Naive thymus-derived CD4-positive, alpha-beta T cell (primary cell): Measurements from ENCODE around the gene TXNDC9. TPM values are rescaled to one million over a fixed set of nuclear protein-coding genes. Genes with fewer than 3 reads are reported as not detected.
"Not testable (repeated sequence)": the region's sequence is repeated elsewhere in the genome, so short reads cannot be mapped to it uniquely, and the experiment has no call there.

Experiments
- ATAC-seq: fragments of 150-1000 bp; cut with Tn5 transposase; 2 replicates; pipeline ENCODE4 v1.10.0; 2021; ENCODE audit warnings: mild to moderate bottlenecking, moderate library complexity
- CTCF ChIA-PET: fragments of 350-600 bp; sonication (Branson Sonifier 250); formaldehyde crosslinking; loops from one replicate; lab custom pipeline; 2021; ENCODE audit warnings: antibody characterized with exemption; lab: Charles Lee
- POLR2A ChIA-PET: fragments of 350-600 bp; sonication (Branson Sonifier 250); formaldehyde crosslinking; loops from one replicate; lab custom pipeline; 2021; ENCODE audit warnings: antibody characterized with exemption, inconsistent platforms; lab: Charles Lee
- DNase-seq, 9 donors: peaks; one replicate each; pipeline versions ENCODE4 v3.0.0 to v3.0.0-alpha.2; 2020 to 2022; ENCODE audit warnings: mixed read lengths in 1 of 9
- H3K27ac ChIP-seq: one replicate; pipeline ENCODE4 v1.7.0; 2013; ENCODE audit warnings: mild to moderate bottlenecking, low read depth, low read length, moderate library complexity
- H3K27me3 ChIP-seq, 2 donors: one replicate each; pipeline ENCODE4 v1.7.0; 2013; ENCODE audit warnings: low read length in 2 of 2, mild to moderate bottlenecking in 2 of 2, moderate library complexity in 2 of 2; ENCODE audit not compliant: control insufficient read depth in 2 of 2, insufficient read depth in 2 of 2
- H3K36me3 ChIP-seq, 3 experiments: 1 replicate in 2 of 3; 2 replicates in 1 of 3; pipeline ENCODE4 v1.7.0; 2013; ENCODE audit warnings: low read length in 3 of 3, mild to moderate bottlenecking in 3 of 3, moderate library complexity in 1 of 3; ENCODE audit not compliant: insufficient read depth in 3 of 3, control insufficient read depth in 2 of 3
- H3K4me1 ChIP-seq, 2 donors: one replicate each; pipeline ENCODE4 v1.7.0; 2013; ENCODE audit warnings: low read length in 2 of 2, mild to moderate bottlenecking in 2 of 2, moderate library complexity in 1 of 2; ENCODE audit not compliant: control insufficient read depth in 2 of 2, insufficient read depth in 2 of 2
- H3K4me3 ChIP-seq: 2 replicates; pipeline ENCODE4 v1.7.0; 2013; ENCODE audit warnings: mild to moderate bottlenecking, low read length
- H3K9me3 ChIP-seq, 3 experiments: 1 replicate in 2 of 3; 2 replicates in 1 of 3; pipeline ENCODE4 v1.7.0; 2013; ENCODE audit warnings: low read length in 3 of 3; ENCODE audit not compliant: control insufficient read depth in 2 of 3
- H3K27ac Mint-ChIP-seq, 9 donors: one replicate each; pipeline ENCODE4 v1.8.0; 2020 to 2022; ENCODE audit warnings: mixed read lengths in 9 of 9, mild to moderate bottlenecking in 8 of 9, moderate library complexity in 5 of 9, inconsistent platforms in 2 of 9
- H3K27me3 Mint-ChIP-seq, 5 donors: one replicate each; pipeline ENCODE4 v1.8.0; 2021 to 2022; ENCODE audit warnings: mixed read lengths in 5 of 5, mild to moderate bottlenecking in 1 of 5
- H3K36me3 Mint-ChIP-seq, 5 donors: one replicate each; pipeline ENCODE4 v1.8.0; 2020 to 2022; ENCODE audit warnings: mixed read lengths in 5 of 5, mild to moderate bottlenecking in 3 of 5, inconsistent platforms in 1 of 5
- H3K4me1 Mint-ChIP-seq, 7 donors: one replicate each; pipeline ENCODE4 v1.8.0; 2020 to 2022; ENCODE audit warnings: mixed read lengths in 7 of 7, mild to moderate bottlenecking in 3 of 7, inconsistent platforms in 1 of 7
- H3K4me3 Mint-ChIP-seq, 10 donors: one replicate each; pipeline ENCODE4 v1.8.0; 2020 to 2022; ENCODE audit warnings: mild to moderate bottlenecking in 10 of 10, mixed read lengths in 10 of 10, moderate library complexity in 6 of 10, inconsistent platforms in 2 of 10
- H3K9me3 Mint-ChIP-seq, 11 donors: one replicate each; pipeline ENCODE4 v1.8.0; 2020 to 2022; ENCODE audit warnings: mixed read lengths in 11 of 11, mild to moderate bottlenecking in 4 of 11, inconsistent platforms in 1 of 11, moderate library complexity in 1 of 11
- intact Hi-C, 2 donors: fragments of 100-400 bp; cut with micrococcal nuclease; formaldehyde crosslinking; loops; one replicate each; pipeline ENCODE4 v1.15.1; 2023
- polyA plus RNA-seq, 2 donors: library from polyadenylated mRNA; unstranded; fragments of 300-500 nt; fragmentation: Illumina TruSeq; gene quantifications; one replicate each; pipeline ENCODE4 v1.2.3, GENCODE V29; 2021
- total RNA-seq, 6 experiments: library from RNA in 5 of 6; stranded (reverse) in 5 of 6; gene quantifications; 1 replicate in 5 of 6; 2 replicates in 1 of 6; pipeline ENCODE4 v1.2.3 and lab custom pipeline; 2021 to 2026

TXNDC9 gene
- total and polyA plus RNA-seq, 7 experiments from 2014 or later = 7.8 to 49.3 (median 29.0) TPM

- Mint-ChIP-seq H3K4me1 (peaks cover 0 to 4% (median 0%) of the 10 kb centered on the region in 7 donors), H3K27ac (no peak overlapping the region)
- intact Hi-C loops = no loop called here
These were observed 18.8 kb downstream of the TXNDC9 start for GRCh38 chr2:99317161-99317872.

GRCh38 chr2:99301097-99301496, 35.0 kb downstream of the TXNDC9 start, which contains the start of gene LYG1:
TSS of gene LYG1 (minus strand) at chr2:99301197. CDS start at chr2:99295670, 5,527 bp downstream.
- H3K36me3 ChIP-seq = peaks cover 0 to 14% (median 0%) of the 10 kb centered on the region in 3 experiments
- H3K27me3 Mint-ChIP-seq, POLR2A ChIA-PET, H3K27me3 ChIP-seq, H3K4me3 ChIP-seq, H3K4me1 Mint-ChIP-seq, H3K27ac Mint-ChIP-seq, DNase-seq, H3K27ac ChIP-seq, H3K4me3 Mint-ChIP-seq, H3K9me3 Mint-ChIP-seq, ATAC-seq, intact Hi-C loops, H3K9me3 ChIP-seq, H3K4me1 ChIP-seq, CTCF ChIA-PET: not testable (repeated sequence)
- peaks cover 4 to 64% (median 37%) of the 10 kb centered on the region in 5 donors for H3K36me3 Mint-ChIP-seq

More at GRCh38 chr2:99317161-99317872, 18.8 kb downstream of the TXNDC9 start:
- peaks cover 0 to 8% (median 6%) of the 10 kb centered on the region in 11 donors for H3K9me3 Mint-ChIP-seq
- Histone ChIP-seq H3K27me3 (no peaks in the 10 kb centered on the region), H3K4me1 (no peaks in the 10 kb centered on the region), H3K4me3 (no peak overlapping the region), H3K9me3 (no peaks in the 10 kb centered on the region), H3K27ac (no peak overlapping the region), H3K36me3 (peaks cover 5 to 37% (median 5%) of the 10 kb centered on the region in 3 experiments)
- peaks cover 11 to 54% (median 33%) of the 10 kb centered on the region in 5 donors for H3K36me3 Mint-ChIP-seq
- ChIA-PET POLR2A (no interaction called here), CTCF (no interaction called here)
- ATAC-seq = no peak
- no peaks in the 10 kb centered on the region for H3K27me3 Mint-ChIP-seq
- H3K4me3 Mint-ChIP-seq = no peak overlapping the region
- DNase-seq = no peak

- H3K27me3 Mint-ChIP-seq = no peaks in the 10 kb centered on the region
- H3K27ac Mint-ChIP-seq = no peak overlapping the region
- no peaks in the 10 kb centered on the region for H3K4me1 ChIP-seq
- POLR2A ChIA-PET = no interaction called here
- H3K36me3 Mint-ChIP-seq = peaks cover 11 to 60% (median 32%) of the 10 kb centered on the region in 5 donors
- DNase-seq (no peak), ATAC-seq (no peak)
- peaks cover 0 to 4% (median 0%) of the 10 kb centered on the region in 11 donors for H3K9me3 Mint-ChIP-seq
- no peak overlapping the region for H3K4me3 Mint-ChIP-seq
- H3K27ac ChIP-seq = no peak overlapping the region
- H3K4me3 ChIP-seq = no peak overlapping the region
- CTCF ChIA-PET = no interaction called here
- peaks cover 0 to 14% (median 0%) of the 10 kb centered on the region in 3 experiments for H3K36me3 ChIP-seq
- intact Hi-C loops = no loop called here
- H3K4me1 Mint-ChIP-seq = no peaks in the 10 kb centered on the region
- H3K27me3 ChIP-seq = no peaks in the 10 kb centered on the region
- no peaks in the 10 kb centered on the region for H3K9me3 ChIP-seq
These were observed 36.6 kb downstream of the TXNDC9 start for GRCh38 chr2:99299580-99299979.

GRCh38 chr2:99297994-99298393, 38.1 kb downstream of the TXNDC9 start:
- no peak for DNase-seq
- ChIA-PET CTCF (no interaction called here), POLR2A (interaction anchor here (0.6 kb wide), 1 partner anchor 117 kb away, joined by 3 read pairs; no protein-coding TSS in a partner anchor)
- no peak overlapping the region for H3K27ac ChIP-seq
- intact Hi-C loops = no loop called here
- H3K4me1 Mint-ChIP-seq = no peaks in the 10 kb centered on the region
- no peaks in the 10 kb centered on the region for H3K27me3 ChIP-seq
- peaks cover 0 to 4% (median 0%) of the 10 kb centered on the region in 11 donors for H3K9me3 Mint-ChIP-seq
- H3K4me3 Mint-ChIP-seq = no peak overlapping the region
- H3K27ac Mint-ChIP-seq = no peak overlapping the region
- H3K4me3 ChIP-seq = no peak overlapping the region
- peaks cover 0 to 9% (median 0%) of the 10 kb centered on the region in 3 experiments for H3K36me3 ChIP-seq
- ATAC-seq = no peak
- peaks cover 7 to 51% (median 27%) of the 10 kb centered on the region in 5 donors for H3K36me3 Mint-ChIP-seq
- no peaks in the 10 kb centered on the region for H3K9me3 ChIP-seq
- H3K4me1 ChIP-seq = no peaks in the 10 kb centered on the region
- H3K27me3 Mint-ChIP-seq = no peaks in the 10 kb centered on the region

GRCh38 chr2:99285526-99285925, 50.6 kb downstream of the TXNDC9 start:
- peaks cover 0 to 5% (median under 1%) of the 10 kb centered on the region in 11 donors for H3K9me3 Mint-ChIP-seq
- no peaks in the 10 kb centered on the region for H3K27me3 Mint-ChIP-seq
- Histone ChIP-seq H3K9me3 (no peaks in the 10 kb centered on the region), H3K4me1 (no peaks in the 10 kb centered on the region), H3K27ac (no peak overlapping the region), H3K4me3 (no peak overlapping the region), H3K36me3 (peaks cover 0 to 7% (median 0%) of the 10 kb centered on the region in 3 experiments), H3K27me3 (no peaks in the 10 kb centered on the region)
- H3K4me1 Mint-ChIP-seq = no peaks in the 10 kb centered on the region
- H3K4me3 Mint-ChIP-seq = no peak overlapping the region
- H3K27ac Mint-ChIP-seq = no peak overlapping the region
- no peak for DNase-seq
- intact Hi-C loops = no loop called here
- H3K36me3 Mint-ChIP-seq = peaks cover 8 to 41% (median 27%) of the 10 kb centered on the region in 5 donors
- CTCF ChIA-PET = no interaction called here
- POLR2A ChIA-PET = no interaction called here
- ATAC-seq = no peak

- H3K9me3 Mint-ChIP-seq = peaks cover 3 to 23% (median 13%) of the 10 kb centered on the region in 11 donors
- H3K4me3 ChIP-seq = no peak overlapping the region
- H3K9me3 ChIP-seq = peaks cover 0 to 3% (median 0%) of the 10 kb centered on the region in 3 experiments
- CTCF ChIA-PET = interaction anchor here (0.7 kb wide), 1 partner anchor 646 kb away, joined by 4 read pairs; no protein-coding TSS in a partner anchor
- intact Hi-C loops = no loop called here
- peaks cover 0 to 7% (median 0%) of the 10 kb centered on the region in 3 experiments for H3K36me3 ChIP-seq
- no peak for ATAC-seq
- no peaks in the 10 kb centered on the region for H3K4me1 ChIP-seq
- DNase-seq = no peak
- H3K27me3 Mint-ChIP-seq = no peaks in the 10 kb centered on the region
- no peak overlapping the region for H3K27ac ChIP-seq
- peaks cover 9 to 61% (median 42%) of the 10 kb centered on the region in 5 donors for H3K36me3 Mint-ChIP-seq
- POLR2A ChIA-PET = no interaction called here
- no peaks in the 10 kb centered on the region for H3K4me1 Mint-ChIP-seq
- H3K27ac Mint-ChIP-seq = no peak overlapping the region
- no peaks in the 10 kb centered on the region for H3K27me3 ChIP-seq
- H3K4me3 Mint-ChIP-seq = peak overlapping the region in 1 of 10 donors; percentile 8
These were observed 56.0 kb downstream of the TXNDC9 start for GRCh38 chr2:99279969-99280695.
